Hematopoietic multipotent progenitor cell treated with erythropoietin and hydrocortisone succinate and interleukin-3 and kit ligand, for 4 days (in vitro differentiated cells): ENCODE measurements around the gene CACHD1.
A peak's percentile ranks its signal among the peaks of the same experiment; 100 is the strongest.
"Not testable (repeated sequence)": the region's sequence is repeated elsewhere in the genome, so short reads cannot be mapped to it uniquely, and the experiment has no call there.

Source experiments
- DNase-seq: peaks from one replicate; pipeline ENCODE4 v3.0.0-alpha.2; 2015

The CACHD1 gene

GRCh38 chr1:64599242-64599641 is 129.3 kb downstream of the CACHD1 start:
- no peak for DNase-seq

DNA sequence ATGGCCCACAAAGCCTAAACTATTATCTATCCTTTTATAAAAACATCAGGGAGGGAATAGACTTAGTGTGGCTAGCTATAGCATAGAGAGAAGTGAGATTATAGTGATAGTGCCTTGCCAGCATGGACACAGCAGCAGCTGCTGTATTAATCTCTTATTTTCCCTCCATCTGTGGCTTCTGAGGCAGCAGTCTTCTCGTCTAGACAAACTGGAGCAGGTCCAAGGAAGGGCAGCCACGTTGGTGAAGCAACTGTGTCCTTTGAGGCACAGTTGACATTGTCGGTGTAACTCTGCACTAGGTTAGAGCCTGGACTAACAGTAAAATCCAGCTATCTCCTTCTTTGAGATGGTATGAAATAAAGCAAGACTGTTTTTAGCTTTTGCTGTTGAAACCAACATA is 131.3 kb downstream of the CACHD1 start:
- peak; percentile 71 for DNase-seq

DNA sequence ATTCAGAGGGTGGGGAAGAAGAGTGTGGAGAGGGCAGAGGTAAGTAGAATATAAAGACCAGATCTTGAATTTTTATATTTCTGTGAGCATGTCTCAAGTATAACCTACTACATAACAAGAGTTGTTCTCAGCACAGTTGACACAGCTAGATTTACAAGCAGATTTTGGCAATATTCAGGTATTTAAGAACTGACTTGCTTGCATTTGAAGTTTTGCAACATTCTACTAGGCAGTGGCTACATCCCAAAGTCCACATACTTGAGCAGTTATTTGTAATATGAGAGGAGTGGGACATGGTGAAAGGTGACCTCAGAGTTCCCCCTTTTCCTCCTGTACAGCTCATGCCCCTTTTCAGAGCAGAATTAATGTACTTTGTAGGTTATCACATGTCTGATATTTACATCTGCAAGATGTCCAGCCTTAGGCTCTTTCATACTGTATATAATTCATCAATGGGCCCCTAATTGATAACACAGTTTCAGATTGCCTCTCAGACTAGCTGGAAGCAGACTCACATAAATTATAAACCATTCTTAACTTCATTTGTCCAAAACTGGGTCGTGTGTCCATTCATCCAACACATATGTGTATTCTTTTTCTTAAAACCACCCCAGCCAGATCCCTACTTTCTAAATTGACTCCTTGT is 138.2 kb downstream of the CACHD1 start:
- no peak for DNase-seq

DNA sequence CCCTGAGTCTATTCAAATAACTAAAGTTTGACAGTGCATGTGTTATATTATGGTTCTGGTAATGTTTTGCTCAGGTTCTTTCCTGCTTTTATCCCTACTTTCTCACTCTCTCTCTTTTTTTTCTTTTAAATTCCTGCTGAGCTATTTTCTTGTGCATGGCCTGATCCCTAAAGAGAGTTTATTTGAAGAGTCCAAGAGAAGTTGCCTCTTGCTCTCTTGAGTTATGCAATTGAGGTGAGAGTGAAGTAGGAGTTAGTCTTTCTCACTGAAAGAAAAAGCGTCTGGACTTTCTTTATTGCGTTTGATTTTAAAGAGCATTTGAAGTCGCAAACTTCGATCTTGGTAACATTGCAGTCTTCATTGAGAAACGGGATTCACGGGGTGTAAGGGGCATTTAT is 138.7 kb downstream of the CACHD1 start:
- no peak for DNase-seq

- not testable (repeated sequence) for DNase-seq
Measured at GRCh38 chr1:64610950-64611349, 141.0 kb downstream of the CACHD1 start.

DNA sequence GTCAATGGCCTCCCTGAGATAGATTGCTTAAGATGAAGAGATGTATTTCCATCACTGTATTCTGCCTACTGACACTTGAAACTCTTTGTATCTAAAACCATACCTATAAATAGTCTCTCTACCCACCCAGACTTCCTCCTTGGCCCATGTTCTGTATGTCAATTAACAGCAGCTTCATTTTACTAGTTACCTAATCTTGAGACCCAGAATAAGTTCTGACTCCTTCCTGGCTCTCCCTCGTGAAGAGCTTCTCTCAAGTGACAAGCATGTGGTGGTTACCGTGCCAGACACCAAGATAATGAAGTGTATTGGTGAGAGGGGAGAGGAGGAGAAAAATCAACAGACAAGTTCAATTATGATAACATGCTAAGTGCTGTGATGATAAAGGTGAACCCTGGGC is 146.1 kb downstream of the CACHD1 start:
- DNase-seq: peak; percentile 6

GRCh38 chr1:64623750-64624191 is 153.8 kb downstream of the CACHD1 start:
- no peak for DNase-seq

- DNase-seq: peak; percentile 21
Measured at GRCh38 chr1:64624218-64624713, 154.3 kb downstream of the CACHD1 start.

DNA sequence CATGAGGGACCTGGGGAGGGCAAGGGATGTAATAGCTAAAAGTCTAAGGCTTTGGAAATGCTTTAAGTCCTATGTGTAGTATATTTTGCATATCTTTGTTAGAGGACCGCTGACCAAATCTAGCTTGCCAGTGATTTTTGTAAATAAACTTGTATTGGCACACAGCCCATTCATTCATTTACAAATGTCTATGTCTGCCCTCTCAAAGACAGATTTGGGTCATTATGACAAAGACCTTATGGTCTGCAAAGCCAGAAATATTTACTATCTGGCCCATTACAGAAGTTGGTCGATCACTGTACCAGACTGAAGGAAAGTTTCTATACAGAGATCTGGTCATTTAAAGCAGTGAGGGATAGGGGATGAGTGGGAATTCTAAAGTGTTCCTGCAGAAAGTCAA is 154.9 kb downstream of the CACHD1 start:
- DNase-seq: no peak

DNA sequence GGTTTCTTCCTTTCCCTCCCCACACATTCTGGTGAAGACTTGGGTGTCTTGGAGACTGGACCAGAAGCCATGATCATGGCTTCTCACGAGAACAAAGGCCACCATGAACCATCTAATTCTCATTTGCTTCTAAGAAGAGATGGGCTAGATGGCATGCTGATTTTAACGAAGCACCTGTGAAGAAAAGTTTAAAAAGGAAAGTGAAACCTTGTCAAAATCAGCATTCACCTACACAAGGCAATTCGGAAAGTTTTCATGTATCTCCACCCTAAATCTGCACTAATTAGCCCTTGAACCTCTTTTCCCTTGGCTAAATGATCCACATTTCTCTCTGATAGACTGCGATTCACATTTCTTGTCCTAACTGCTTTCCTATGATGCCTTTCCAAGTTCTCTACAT is 160.7 kb downstream of the CACHD1 start:
- DNase-seq: no peak

DNA sequence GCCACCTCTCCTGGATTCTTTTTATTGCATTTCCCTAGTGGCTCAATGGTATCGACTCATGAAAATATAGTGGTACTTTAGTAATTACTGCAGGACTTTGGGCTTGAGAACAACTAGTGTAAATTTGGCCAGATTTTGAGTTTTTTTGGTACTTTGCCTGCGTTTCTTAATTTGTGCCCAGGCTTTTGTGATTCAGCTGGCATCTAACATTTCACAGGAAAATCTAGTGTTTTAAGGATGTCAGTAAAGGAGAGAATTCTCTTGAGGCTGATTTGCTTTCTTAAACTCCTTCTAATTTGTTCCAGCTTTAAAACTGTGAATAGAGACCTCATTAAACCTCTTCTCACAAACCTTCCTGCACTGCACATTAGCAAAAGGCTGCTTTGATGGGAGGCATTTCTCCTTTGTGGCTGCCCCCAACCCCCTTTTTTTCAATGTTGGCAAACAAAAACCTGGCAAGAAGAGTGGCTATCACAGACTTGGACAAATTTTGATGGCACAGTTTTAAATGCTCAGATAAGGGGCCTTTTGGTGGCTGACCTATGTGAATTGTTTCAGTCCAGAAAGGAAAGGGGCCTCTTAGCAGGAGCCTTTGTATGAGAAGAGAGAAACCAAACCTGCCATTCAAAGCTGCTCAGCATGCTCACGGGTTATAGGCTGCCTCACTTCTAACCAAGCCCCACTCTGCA is 161.6 kb downstream of the CACHD1 start:
- no peak for DNase-seq

GRCh38 chr1:64632936-64633335 is 163.0 kb downstream of the CACHD1 start:
- no peak for DNase-seq

GRCh38 chr1:64645735-64646134 is 175.8 kb downstream of the CACHD1 start:
- DNase-seq: no peak

- no peak for DNase-seq
Measured at GRCh38 chr1:64650411-64650810, 180.5 kb downstream of the CACHD1 start.

DNA sequence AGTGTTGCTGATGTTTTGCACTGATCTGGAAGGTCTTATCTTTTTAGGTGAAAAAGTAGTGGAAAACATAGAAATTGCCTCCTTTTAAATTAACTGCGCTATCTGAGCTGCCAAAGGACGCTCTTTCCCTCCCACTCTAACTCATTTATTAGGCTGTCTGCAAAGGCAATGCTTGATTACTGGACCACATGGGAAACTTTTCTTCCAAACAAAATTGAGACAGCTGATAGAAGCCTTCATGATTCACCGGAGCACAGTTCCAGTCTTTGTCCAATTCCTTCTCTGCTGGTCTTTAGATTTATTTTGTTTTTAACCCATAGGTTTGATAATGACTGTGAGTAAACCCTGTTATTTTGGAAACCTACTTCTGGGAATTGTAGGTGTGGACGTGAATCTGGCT is 181.9 kb downstream of the CACHD1 start:
- no peak for DNase-seq

DNA sequence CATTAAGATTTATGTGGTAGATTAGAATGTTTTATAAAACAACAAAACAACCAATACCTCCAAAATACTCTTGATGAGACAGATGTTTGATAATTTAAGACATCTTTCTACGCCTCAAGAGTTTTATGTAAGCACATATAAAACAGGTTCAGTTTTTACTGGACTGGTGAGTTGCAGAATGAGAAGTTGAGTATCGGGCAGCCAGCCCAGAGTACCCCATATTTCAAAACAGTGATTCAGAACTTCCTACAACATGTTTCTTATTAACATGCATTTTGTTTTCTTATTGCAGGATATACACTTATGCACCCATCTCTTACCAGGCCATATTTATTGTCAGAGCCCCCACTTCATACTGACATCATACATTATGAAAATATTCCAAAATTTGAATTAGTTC is 183.5 kb downstream of the CACHD1 start:
- DNase-seq: no peak

GRCh38 chr1:64654519-64655341 is 184.8 kb downstream of the CACHD1 start:
- DNase-seq: no peak

- DNase-seq: no peak
Measured at GRCh38 chr1:64655861-64656260, 185.9 kb downstream of the CACHD1 start.

DNA sequence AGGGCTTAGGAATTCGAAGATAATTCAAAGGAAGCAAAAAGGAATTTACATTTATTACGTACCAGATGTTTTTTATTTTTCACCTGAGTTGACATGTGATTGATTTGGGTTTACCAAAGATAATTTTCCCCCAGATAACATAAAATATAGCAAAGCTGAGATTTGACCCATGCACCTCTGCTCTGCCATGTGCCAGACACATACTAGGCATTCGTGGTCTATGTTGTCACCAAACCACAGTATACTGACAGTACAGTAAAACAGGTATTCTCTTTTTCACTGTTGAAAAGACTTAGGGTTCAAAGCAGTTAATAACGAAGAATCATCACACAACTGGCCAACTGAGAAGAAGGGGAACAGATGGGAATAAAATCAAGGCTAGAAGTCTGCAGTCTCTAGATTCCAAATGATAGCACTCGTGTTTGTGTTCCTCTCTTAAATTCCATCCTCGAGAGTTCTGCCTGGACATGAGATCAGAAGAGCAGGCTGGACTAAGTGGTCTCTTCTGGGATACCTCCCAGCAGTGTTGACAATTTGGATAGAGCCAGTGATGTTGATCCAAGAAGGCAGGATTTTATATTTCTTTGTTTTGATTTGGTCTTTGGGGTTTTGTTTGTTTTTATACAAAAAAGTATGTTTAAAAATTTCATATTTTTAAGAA is 189.7 kb downstream of the CACHD1 start:
- DNase-seq: no peak

DNA sequence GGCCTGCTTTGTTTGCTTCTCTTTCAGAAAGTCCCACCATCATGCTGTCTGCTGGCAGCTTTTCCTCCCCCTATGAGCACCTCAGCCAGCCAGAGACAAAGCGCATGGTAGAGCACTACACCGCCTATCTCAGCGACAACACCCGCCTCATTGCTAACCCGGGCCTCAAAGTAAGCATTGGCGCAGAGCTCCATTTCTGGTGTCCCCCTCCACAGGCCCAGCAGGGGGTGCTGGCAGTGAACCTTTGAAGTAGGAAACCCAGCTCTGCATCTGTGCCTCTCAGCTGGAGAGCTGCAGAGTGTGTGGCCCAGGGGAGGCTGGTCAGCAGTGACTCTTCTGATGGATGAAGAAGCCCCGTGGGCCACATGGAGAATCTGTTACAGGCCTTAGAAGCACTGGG is 193.7 kb downstream of the CACHD1 start:
- DNase-seq: peak; percentile 45

DNA sequence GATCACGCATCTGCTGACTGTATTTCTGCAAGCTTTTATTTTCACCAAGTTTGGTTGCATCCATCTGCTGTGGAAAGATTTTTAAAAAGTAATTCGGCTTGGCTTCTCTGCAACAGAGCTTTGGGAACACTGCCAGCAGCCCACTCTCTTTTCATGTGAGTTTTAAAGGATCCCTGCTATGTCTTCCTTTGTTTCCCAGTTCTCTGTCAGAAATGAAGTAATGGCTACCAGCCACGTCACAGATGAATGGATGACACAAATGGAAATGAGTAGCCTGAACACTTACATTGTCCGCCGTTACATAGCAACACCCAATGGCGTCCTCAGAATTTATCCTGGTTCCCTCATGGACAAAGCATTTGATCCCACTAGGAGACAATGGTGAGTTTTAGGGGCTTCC is 194.4 kb downstream of the CACHD1 start:
- DNase-seq: no peak

- DNase-seq: no peak
Measured at GRCh38 chr1:64669098-64669675, 199.3 kb downstream of the CACHD1 start.
